Measurements from ENCODE around the gene SYT14. TPM values are rescaled to one million over a fixed set of nuclear protein-coding genes. Genes with fewer than 3 reads are reported as not detected.

SYT14 gene
- total and polyA plus RNA-seq, 7 donors = under 0.01 to 0.71 (median 0.22) TPM; not detected in 1

GRCh38 chr1:209985002-209985401 is 47.0 kb downstream of the SYT14 start:
- Histone ChIP-seq H3K4me1 (no peaks in the 10 kb centered on the region), H3K4me3 (no peak overlapping the region), H3K27ac (no peak overlapping the region), H3K36me3 (no peaks in the 10 kb centered on the region), H3K27me3 (no peaks in the 10 kb centered on the region), H3K9me3 (no peaks in the 10 kb centered on the region)
- no peak for DNase-seq
- WGBS, 2 donors = 74 to 78% methylated on average over 3 of the region's 3 CpGs
- intact Hi-C loops (cut with DNase I) = no loop called here
- no peak for TF ChIP-seq POLR2AphosphoS5 (IDR thresholded peaks at IDR 0.05)
- TF ChIP-seq POLR2A (IDR thresholded peaks at IDR 0.05) = no peak
- no peak for TF ChIP-seq EP300 (IDR thresholded peaks at IDR 0.05)
- no peak for TF ChIP-seq CTCF (IDR thresholded peaks at IDR 0.05)

- DNase-seq = no peak
- no peak overlapping the region for H3K4me3 ChIP-seq
- 27 to 85% methylated on average over 2 of the region's 2 CpGs for WGBS, 2 donors
- H3K9me3 ChIP-seq = no peaks in the 10 kb centered on the region
- intact Hi-C loops (cut with DNase I) = loop anchor here (1.0 kb wide), 1 partner anchor 128 kb away; no protein-coding TSS in a partner anchor
- no peaks in the 10 kb centered on the region for H3K4me1 ChIP-seq
- no peaks in the 10 kb centered on the region for H3K36me3 ChIP-seq
- no peak for TF ChIP-seq EP300 (IDR thresholded peaks at IDR 0.05)
- no peak for TF ChIP-seq POLR2AphosphoS5 (IDR thresholded peaks at IDR 0.05)
- TF ChIP-seq POLR2A (IDR thresholded peaks at IDR 0.05) = no peak
- TF ChIP-seq CTCF (IDR thresholded peaks at IDR 0.05) = no peak
- H3K27me3 ChIP-seq = peaks cover 0 to 1% (median 0%) of the 10 kb centered on the region in 3 donors
- no peak overlapping the region for H3K27ac ChIP-seq
Measured at GRCh38 chr1:209988706-209989105, 50.7 kb downstream of the SYT14 start.

GRCh38 chr1:209989525-209989924 is 51.5 kb downstream of the SYT14 start:
- Histone ChIP-seq H3K27me3 (peaks cover 0 to 3% (median 0%) of the 10 kb centered on the region in 3 donors), H3K27ac (no peak overlapping the region), H3K9me3 (no peaks in the 10 kb centered on the region), H3K36me3 (no peaks in the 10 kb centered on the region), H3K4me1 (no peaks in the 10 kb centered on the region), H3K4me3 (no peak overlapping the region)
- intact Hi-C loops (cut with DNase I) = loop anchor here (1.0 kb wide), 1 partner anchor 129 kb away; no protein-coding TSS in a partner anchor
- DNase-seq = no peak
- 31 to 55% methylated on average over 3 of the region's 3 CpGs for WGBS, 2 donors
- TF ChIP-seq EP300 (IDR thresholded peaks at IDR 0.05) (no peak), POLR2A (IDR thresholded peaks at IDR 0.05) (no peak), CTCF (IDR thresholded peaks at IDR 0.05) (peak in 2 of 4 experiments; percentile 23 to 29), POLR2AphosphoS5 (IDR thresholded peaks at IDR 0.05) (no peak)

GRCh38 chr1:209993061-209993830 is 55.2 kb downstream of the SYT14 start:
- no peaks in the 10 kb centered on the region for H3K4me1 ChIP-seq
- intact Hi-C loops (cut with DNase I) = no loop called here
- 74 to 83% methylated on average over 9 of the region's 9 CpGs for WGBS, 2 donors

More at GRCh38 chr1:209993061-209993830, 55.2 kb downstream of the SYT14 start:
- Histone ChIP-seq H3K4me3 (no peak overlapping the region), H3K27ac (no peak overlapping the region), H3K27me3 (peaks cover 0 to 3% (median 0%) of the 10 kb centered on the region in 3 donors), H3K36me3 (no peaks in the 10 kb centered on the region), H3K9me3 (peaks cover 0 to 2% (median 0%) of the 10 kb centered on the region in 4 donors)
- TF ChIP-seq EP300 (IDR thresholded peaks at IDR 0.05) (no peak), CTCF (IDR thresholded peaks at IDR 0.05) (no peak), POLR2AphosphoS5 (IDR thresholded peaks at IDR 0.05) (no peak), POLR2A (IDR thresholded peaks at IDR 0.05) (no peak)
- DNase-seq = no peak
